Kidney glomerular epithelial cell (primary cell): ENCODE results near the gene IRAK1.
A peak's percentile ranks its signal among the peaks of the same experiment; 100 is the strongest.

Source experiments
- DNase-seq: peaks from one replicate; lab custom pipeline; 2025; lab: John Stamatoyannopoulos, UW

Gene IRAK1

DNA sequence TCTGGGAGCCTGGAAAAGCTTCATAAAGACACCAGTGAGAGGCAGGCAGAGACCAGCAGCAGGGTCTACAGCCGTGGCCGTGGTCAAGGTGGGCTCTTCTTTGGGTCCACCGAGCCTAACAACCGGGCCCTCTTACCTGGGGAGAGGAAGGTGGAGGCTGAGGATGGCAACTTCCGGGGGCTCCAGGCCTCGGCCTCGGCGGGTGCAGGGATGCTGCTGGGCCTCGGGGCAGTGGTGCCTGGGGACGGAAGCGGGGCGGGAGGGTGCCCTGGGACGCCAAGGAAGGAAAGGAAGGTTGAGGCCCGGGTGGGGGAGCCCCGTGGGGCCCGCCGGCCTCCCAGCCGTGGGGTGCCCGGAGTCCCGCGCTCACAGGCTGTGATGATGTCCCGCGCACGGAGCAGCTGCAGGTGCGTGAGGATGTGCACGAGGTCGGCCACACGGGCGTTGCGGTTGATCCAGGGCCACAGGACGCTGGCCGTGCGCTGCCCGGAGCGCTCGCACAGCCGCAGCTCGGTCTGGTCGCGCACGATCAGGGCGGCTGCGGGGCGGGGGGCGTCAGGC lies 561 bp downstream of the IRAK1 start:
- no peak for DNase-seq

GRCh38 chrX:154018518-154019060 lies 1.1 kb downstream of the IRAK1 start:
- no peak for DNase-seq

- DNase-seq, result no peak
Observed at GRCh38 chrX:154017766-154018517, 1.8 kb downstream of the IRAK1 start.

GRCh38 chrX:154016366-154017076 lies 3.2 kb downstream of the IRAK1 start:
- no peak for DNase-seq

DNA sequence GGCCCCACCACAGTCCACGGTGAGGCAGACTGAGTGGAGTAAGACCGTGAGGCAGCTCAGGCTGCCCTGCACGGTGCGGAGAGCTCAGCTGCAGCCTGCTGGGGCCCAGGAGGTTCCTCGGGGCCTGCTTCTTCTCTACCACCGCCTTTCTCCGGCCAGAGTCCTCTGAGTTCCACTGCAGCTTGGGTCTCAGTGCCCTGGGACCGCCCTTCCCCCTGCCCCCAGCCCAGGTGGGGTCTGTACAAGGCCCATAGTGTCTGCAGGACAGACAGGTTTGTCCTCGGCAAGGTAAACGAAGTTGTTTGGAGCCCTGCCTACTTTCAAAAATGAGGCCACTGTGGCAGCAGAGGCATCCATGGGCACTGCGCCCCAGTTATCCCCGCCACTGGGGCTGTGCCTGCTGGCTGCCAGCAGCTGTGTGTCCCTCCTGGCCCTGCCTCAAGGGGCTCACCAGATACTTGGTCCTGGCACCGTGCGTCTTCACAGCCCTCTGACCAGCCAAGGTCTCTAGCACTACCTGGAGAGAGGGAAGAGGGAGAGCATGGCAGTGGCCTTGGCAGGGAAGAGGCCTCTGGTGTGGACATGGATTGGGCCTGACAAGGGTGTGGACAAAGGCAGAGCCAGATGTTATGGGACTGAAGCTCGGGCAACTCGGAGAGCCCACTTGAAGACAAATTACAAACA lies 4.0 kb downstream of the IRAK1 start:
- no peak for DNase-seq

DNA sequence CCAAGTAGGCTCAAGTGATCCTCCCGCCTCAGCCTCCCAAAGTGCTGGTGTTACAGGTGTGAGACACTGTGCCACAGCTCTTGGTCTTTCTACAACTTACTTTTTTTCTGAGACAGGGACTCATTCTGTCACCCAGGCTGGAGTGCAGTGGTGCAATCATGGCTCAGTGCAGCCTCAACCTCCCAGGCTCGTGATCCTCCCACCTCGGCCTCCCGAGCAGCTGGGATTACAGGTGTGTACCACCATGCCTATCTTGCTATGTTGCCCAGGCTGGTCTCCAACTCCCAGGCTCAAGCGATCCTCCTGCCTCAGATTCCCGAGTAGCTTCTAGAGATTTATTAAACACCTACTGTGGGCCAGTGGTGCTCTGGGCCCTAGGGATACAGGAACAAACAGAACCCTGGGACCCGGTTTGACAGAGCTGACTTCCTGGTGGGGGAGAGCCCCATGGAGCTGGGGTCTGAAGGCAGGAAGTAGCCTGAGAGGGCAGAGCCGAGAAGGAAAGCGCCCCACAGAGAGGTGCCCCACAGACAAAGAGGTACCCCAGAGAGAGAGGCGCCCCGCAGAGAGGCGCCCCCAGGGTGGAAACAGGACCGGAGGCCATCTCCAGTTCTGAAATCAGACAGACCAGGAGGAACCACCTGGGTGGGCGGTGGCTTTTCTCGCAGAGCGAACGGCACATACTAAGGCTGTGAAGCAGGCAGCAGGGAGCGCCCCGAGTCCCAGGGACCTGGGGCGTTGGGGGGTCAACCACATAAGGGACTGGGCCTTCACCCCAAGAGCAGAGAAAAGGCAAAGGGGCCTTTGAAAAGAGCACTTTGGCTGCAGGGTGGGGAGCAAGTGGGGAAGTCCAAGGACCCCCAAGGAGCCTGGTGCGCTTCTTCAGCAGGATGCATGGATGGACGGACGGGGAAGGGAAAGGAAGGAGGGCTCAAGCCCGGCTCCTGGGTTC lies 5.0 kb downstream of the IRAK1 start:
- no peak for DNase-seq

GRCh38 chrX:154013614-154014360 lies 5.9 kb downstream of the IRAK1 start:
- peak; percentile 2 for DNase-seq

- DNase-seq, result no peak
Observed at GRCh38 chrX:154013001-154013421, 6.7 kb downstream of the IRAK1 start.

- no peak for DNase-seq
Observed at GRCh38 chrX:154012336-154012991, 7.2 kb downstream of the IRAK1 start.

- no peak for DNase-seq
Observed at GRCh38 chrX:154011376-154012335, 8.0 kb downstream of the IRAK1 start.

- no peak for DNase-seq
Observed at GRCh38 chrX:154010330-154011087, 9.2 kb downstream of the IRAK1 start.

GRCh38 chrX:154008521-154008920 lies 11.2 kb downstream of the IRAK1 start:
- DNase-seq, result no peak

DNA sequence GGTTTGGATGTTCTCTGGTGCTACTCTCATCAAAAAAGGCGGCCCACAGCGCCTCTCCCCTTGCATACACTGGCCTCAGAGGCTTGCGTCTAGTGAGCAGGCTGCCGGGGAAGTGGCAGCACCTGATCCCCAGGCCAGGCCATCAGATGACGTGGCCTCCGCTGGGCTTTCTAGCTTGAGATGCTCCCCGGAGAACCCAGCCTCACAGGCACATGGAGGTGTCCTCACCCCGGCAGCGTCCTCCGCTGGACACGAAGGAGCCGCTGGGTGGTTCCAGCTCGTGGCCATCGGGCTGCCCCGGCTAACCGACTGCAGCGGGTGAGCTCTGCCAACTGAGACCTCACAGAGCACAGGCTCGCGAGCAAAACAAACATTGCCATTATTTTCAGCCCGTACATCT lies 12.8 kb downstream of the IRAK1 start:
- DNase-seq, result no peak

DNA sequence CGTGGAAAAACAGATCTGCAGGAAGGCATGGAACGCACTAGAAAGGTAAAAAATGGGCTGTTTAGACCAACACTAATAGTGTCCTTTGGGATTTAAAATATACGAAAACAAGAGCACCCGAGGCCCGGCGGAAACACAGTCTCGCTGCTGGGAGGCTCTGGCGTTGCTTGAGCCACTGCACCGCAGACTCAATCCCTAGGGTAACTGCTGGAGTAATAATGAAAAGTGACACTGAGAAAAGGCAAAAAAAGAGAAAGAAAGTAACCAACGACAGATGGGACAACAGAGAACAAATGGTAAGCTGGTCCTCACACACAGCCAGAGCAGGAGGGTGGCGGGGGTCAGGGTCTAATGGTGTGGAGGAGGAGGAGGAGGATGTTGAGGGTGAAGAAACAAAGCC lies 15.4 kb downstream of the IRAK1 start:
- no peak for DNase-seq

GRCh38 chrX:154002215-154002719 lies 17.4 kb downstream of the IRAK1 start:
- DNase-seq, result peak; percentile 24

DNA sequence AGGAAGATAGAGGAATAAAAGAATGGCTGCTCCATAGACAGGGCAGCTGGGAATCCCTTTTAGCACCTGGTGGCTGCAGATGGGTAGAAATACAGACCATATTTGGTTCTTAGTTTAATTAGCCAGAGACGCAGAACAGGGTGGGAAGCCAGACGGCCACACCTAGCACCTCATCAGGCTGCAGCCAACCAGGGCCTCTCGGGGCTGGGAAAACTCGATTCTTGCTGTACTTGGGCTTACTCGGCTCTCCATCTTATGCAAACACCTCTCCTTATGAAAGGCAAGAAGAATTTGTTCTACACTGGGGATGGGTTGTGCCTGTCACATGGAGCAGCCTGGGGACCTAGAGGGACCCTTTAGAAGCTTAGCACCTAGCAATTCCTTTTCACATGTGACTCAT lies 19.7 kb downstream of the IRAK1 start:
- no peak for DNase-seq

DNA sequence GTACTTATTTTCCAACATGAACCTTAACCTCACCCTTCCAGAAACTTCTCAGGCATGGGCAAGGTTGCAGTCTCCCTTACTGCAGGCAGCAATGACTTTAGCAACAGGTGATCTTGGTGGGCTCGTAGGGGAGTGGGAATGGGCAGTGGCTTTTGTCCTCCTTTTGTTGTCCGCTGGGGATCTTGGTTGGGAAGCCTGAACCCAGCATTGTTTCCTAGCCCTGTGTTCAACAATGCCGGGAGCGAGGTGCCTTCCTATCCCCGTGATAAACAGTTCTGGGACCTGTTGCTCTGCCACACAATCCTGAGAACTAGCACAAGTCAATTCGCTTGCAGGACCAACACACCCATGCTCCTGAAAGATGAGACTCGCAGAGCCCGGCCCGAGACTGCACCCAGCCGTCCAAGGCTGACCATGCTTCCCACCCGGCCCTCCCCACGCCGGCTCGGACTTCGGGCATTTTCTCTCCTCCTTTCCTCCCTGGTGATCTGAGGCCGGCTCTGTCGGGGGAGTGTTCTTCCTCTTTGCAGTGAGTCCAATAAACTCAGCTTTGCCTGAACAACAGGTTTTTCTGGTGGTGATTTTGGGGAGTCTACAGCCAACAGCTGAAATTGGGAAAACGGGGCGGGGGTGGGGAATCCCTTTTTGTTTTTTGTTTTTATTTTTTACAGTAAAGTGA lies 20.2 kb downstream of the IRAK1 start:
- DNase-seq, result no peak
